Activated T-cell treated with anti-CD3 and anti-CD28 coated beads, Interleukin-2, amount 50 U/mL, for 24 hours (primary cell): ENCODE data around the gene SHISAL1.

Experiments
- DNase-seq: peaks from one replicate; pipeline ENCODE4 v3.0.0-alpha.2; 2020
- H3K27ac Mint-ChIP-seq: 2 replicates; pipeline ENCODE4 v1.8.0; 2020; ENCODE audit warnings: mild to moderate bottlenecking, mixed read lengths
- H3K27me3 Mint-ChIP-seq: 2 replicates; pipeline ENCODE4 v1.8.0; 2020; ENCODE audit warnings: mixed read lengths
- H3K36me3 Mint-ChIP-seq: 2 replicates; pipeline ENCODE4 v1.8.0; 2020; ENCODE audit warnings: low read depth, mixed read lengths
- H3K4me1 Mint-ChIP-seq: 2 replicates; pipeline ENCODE4 v1.8.0; 2020; ENCODE audit warnings: low read depth, mixed read lengths
- H3K4me3 Mint-ChIP-seq: 2 replicates; pipeline ENCODE4 v1.8.0; 2020; ENCODE audit warnings: mild to moderate bottlenecking, moderate library complexity, mixed read lengths
- H3K9me3 Mint-ChIP-seq: 2 replicates; pipeline ENCODE4 v1.8.0; 2020; ENCODE audit warnings: mixed read lengths

Gene SHISAL1

DNA sequence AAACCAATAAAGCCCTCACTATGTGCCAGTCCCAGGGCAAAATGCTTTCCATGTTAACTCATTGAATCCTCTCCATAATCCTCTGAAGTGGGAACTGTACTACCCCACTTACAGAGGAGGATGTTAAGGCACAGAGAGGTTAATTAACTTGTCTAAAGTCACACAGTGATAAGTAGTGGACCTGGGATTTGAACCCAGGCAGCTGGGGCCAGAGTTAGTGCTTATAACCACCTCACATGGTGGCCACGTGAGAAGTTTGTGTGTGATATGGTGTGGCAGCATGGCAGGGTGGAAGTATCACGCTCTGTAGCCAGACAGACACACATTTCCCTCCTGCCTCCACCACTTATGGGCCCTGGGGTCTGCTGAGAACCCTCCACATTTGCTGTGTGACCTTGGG, 115.5 kb downstream of the SHISAL1 start:
- DNase-seq, result no peak
- H3K36me3 Mint-ChIP-seq, result peaks cover 84% of the 10 kb centered on the region
- H3K4me3 Mint-ChIP-seq, result no peak overlapping the region
- no peaks in the 10 kb centered on the region for H3K9me3 Mint-ChIP-seq
- H3K27ac Mint-ChIP-seq, result no peak overlapping the region
- H3K4me1 Mint-ChIP-seq, result peaks cover 32% of the 10 kb centered on the region
- H3K27me3 Mint-ChIP-seq, result no peaks in the 10 kb centered on the region

GRCh38 chr22:44196731-44197131, 116.0 kb downstream of the SHISAL1 start:
- Mint-ChIP-seq H3K4me1 (peaks cover 35% of the 10 kb centered on the region), H3K27me3 (no peaks in the 10 kb centered on the region), H3K9me3 (no peaks in the 10 kb centered on the region), H3K36me3 (peaks cover 81% of the 10 kb centered on the region), H3K4me3 (no peak overlapping the region), H3K27ac (no peak overlapping the region)
- no peak for DNase-seq

GRCh38 chr22:44196241-44196640, 116.5 kb downstream of the SHISAL1 start:
- Mint-ChIP-seq H3K27ac (no peak overlapping the region), H3K36me3 (peaks cover 78% of the 10 kb centered on the region), H3K4me3 (no peak overlapping the region), H3K4me1 (peaks cover 40% of the 10 kb centered on the region), H3K9me3 (no peaks in the 10 kb centered on the region), H3K27me3 (no peaks in the 10 kb centered on the region)
- DNase-seq, result no peak

DNA sequence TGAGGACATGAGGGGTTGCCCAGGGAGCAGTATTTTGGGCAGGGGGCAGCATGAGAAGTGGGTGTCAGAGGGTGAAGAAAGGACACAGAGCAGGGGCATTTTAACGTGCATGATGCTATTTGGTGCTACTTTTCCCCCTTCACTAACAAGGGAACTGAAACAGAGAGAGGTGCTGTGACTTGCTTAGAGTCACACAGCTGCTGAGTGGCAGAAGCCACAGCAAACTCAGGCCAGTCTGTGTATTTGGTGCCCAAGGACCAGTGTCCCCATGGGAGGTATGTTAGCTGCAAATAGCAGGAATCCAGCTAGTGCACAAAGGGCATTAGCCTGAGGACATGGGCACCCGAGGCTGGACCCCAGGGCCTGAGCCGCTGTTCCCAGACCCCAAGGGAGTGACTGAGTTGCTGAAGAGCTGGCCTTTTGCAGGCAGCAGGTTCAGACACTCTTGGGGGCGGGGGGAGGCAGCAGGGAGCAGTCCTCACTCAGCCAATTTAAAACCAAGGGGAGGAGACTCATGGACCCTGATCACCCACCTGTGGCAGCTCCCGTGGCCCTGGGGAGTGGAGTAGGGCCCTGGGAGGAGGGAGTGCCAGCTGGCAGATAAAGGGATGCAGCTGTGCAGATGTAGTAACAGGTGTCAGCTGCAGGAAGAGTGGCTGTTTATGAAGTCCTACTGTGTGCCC, 117.4 kb downstream of the SHISAL1 start:
- no peak for DNase-seq
- Mint-ChIP-seq H3K4me1 (peaks cover 47% of the 10 kb centered on the region), H3K36me3 (peaks cover 69% of the 10 kb centered on the region)

GRCh38 chr22:44194569-44194968, 118.2 kb downstream of the SHISAL1 start:
- DNase-seq, result no peak
- H3K9me3 Mint-ChIP-seq, result no peaks in the 10 kb centered on the region
- peaks cover 48% of the 10 kb centered on the region for H3K4me1 Mint-ChIP-seq
- no peak overlapping the region for H3K27ac Mint-ChIP-seq
- no peak overlapping the region for H3K4me3 Mint-ChIP-seq
- H3K36me3 Mint-ChIP-seq, result peaks cover 63% of the 10 kb centered on the region
- H3K27me3 Mint-ChIP-seq, result no peaks in the 10 kb centered on the region

More for the DNA sequence above, 117.4 kb downstream of the SHISAL1 start:
- no peaks in the 10 kb centered on the region for H3K9me3 Mint-ChIP-seq
- H3K27ac Mint-ChIP-seq, result no peak overlapping the region
- no peaks in the 10 kb centered on the region for H3K27me3 Mint-ChIP-seq
- no peak overlapping the region for H3K4me3 Mint-ChIP-seq
